ENCODE data around the gene KRTCAP2. TPM values are rescaled to one million over a fixed set of nuclear protein-coding genes. Genes with fewer than 3 reads are reported as not detected.

The KRTCAP2 gene
- total RNA-seq, 2 experiments from 2014 or later = 166 to 177 TPM

GRCh38 chr1:155127967-155128754 lies 44.9 kb downstream of the KRTCAP2 start:
- H3K27me3 Mint-ChIP-seq = peaks cover 62% of the 10 kb centered on the region
- peaks cover 25% of the 10 kb centered on the region for H3K4me1 Mint-ChIP-seq
- no peaks in the 10 kb centered on the region for H3K9me3 Mint-ChIP-seq (ENCODE audit: low read depth)
- peak overlapping the region; percentile 43 for H3K4me3 Mint-ChIP-seq
- CTCF ChIA-PET = interaction anchor here (0.9 to 2.0 kb wide), 4 partner anchors 37 to 129 kb away, joined by 3 to 9 read pairs (median 5); no protein-coding TSS in a partner anchor
- H3K36me3 Mint-ChIP-seq = no peaks in the 10 kb centered on the region
- no peak for DNase-seq
- no peak overlapping the region for H3K27ac Mint-ChIP-seq
- ATAC-seq = no peak

GRCh38 chr1:155127105-155127966 lies 45.8 kb downstream of the KRTCAP2 start, which contains the start of gene EFNA1:
Gene EFNA1 (plus strand): TSS chr1:155127876. CDS start chr1:155127978, 102 bp downstream.
- Mint-ChIP-seq H3K4me1 (peaks cover 25% of the 10 kb centered on the region), H3K27me3 (peaks cover 66% of the 10 kb centered on the region), H3K4me3 (peak within 1 kb of the TSS; percentile 64), H3K36me3 (no peaks in the 10 kb centered on the region), H3K9me3 (ENCODE audit: low read depth) (no peaks in the 10 kb centered on the region), H3K27ac (no peak within 1 kb of the TSS)
- ATAC-seq = peak; percentile 80
- no peak for DNase-seq
- CTCF ChIA-PET = interaction anchor here (2.0 kb wide), 1 partner anchor 41 kb away, joined by 4 read pairs; no protein-coding TSS in a partner anchor

- CTCF ChIA-PET = interaction anchor here (2.0 kb wide), 1 partner anchor 40 kb away, joined by 4 read pairs; no protein-coding TSS in a partner anchor
- peaks cover 67% of the 10 kb centered on the region for H3K27me3 Mint-ChIP-seq
- H3K9me3 Mint-ChIP-seq (ENCODE audit: low read depth) = no peaks in the 10 kb centered on the region
- H3K4me1 Mint-ChIP-seq = peaks cover 25% of the 10 kb centered on the region
- H3K36me3 Mint-ChIP-seq = no peaks in the 10 kb centered on the region
- ATAC-seq = peak; percentile 34
- peak overlapping the region; percentile 64 for H3K4me3 Mint-ChIP-seq
- no peak for DNase-seq
- no peak overlapping the region for H3K27ac Mint-ChIP-seq
These were observed 46.5 kb downstream of the KRTCAP2 start for GRCh38 chr1:155126556-155127104.

- CTCF ChIA-PET = interaction anchor here (1.0 to 2.0 kb wide), 2 partner anchors 39 to 47 kb away, joined by 3 to 4 read pairs; partner anchors contain the start of gene KRTCAP2
- Mint-ChIP-seq H3K27ac (no peak overlapping the region), H3K4me1 (peaks cover 25% of the 10 kb centered on the region), H3K27me3 (peaks cover 71% of the 10 kb centered on the region), H3K4me3 (no peak overlapping the region), H3K9me3 (ENCODE audit: low read depth) (no peaks in the 10 kb centered on the region), H3K36me3 (no peaks in the 10 kb centered on the region)
- no peak for DNase-seq
- no peak for ATAC-seq
These were observed 47.1 kb downstream of the KRTCAP2 start for GRCh38 chr1:155125946-155126555.

- no peaks in the 10 kb centered on the region for H3K36me3 Mint-ChIP-seq
- no peak for DNase-seq
- H3K27ac Mint-ChIP-seq = no peak overlapping the region
- H3K4me3 Mint-ChIP-seq = no peak overlapping the region
- H3K27me3 Mint-ChIP-seq = peaks cover 69% of the 10 kb centered on the region
- ATAC-seq = no peak
- no peaks in the 10 kb centered on the region for H3K9me3 Mint-ChIP-seq (ENCODE audit: low read depth)
- CTCF ChIA-PET = interaction anchor here (1.0 kb wide), 1 partner anchor 47 kb away, joined by 3 read pairs; the partner anchor contains the start of gene KRTCAP2
- H3K4me1 Mint-ChIP-seq = peaks cover 25% of the 10 kb centered on the region
These were observed 47.6 kb downstream of the KRTCAP2 start for GRCh38 chr1:155125511-155125945.

- CTCF ChIA-PET = interaction anchor here (1.0 to 1.7 kb wide), 3 partner anchors 39 to 48 kb away, joined by 3 to 6 read pairs (median 4); partner anchors contain the start of gene KRTCAP2
- Mint-ChIP-seq H3K4me1 (peaks cover 25% of the 10 kb centered on the region), H3K4me3 (no peak overlapping the region), H3K9me3 (ENCODE audit: low read depth) (no peaks in the 10 kb centered on the region), H3K27me3 (peaks cover 69% of the 10 kb centered on the region), H3K36me3 (no peaks in the 10 kb centered on the region), H3K27ac (no peak overlapping the region)
- no peak for DNase-seq
- ATAC-seq = no peak
These were observed 48.3 kb downstream of the KRTCAP2 start for GRCh38 chr1:155124503-155125463.

GRCh38 chr1:155123801-155124200 lies 49.3 kb downstream of the KRTCAP2 start:
- Mint-ChIP-seq H3K4me1 (peaks cover 20% of the 10 kb centered on the region), H3K4me3 (no peak overlapping the region), H3K27me3 (peaks cover 62% of the 10 kb centered on the region), H3K36me3 (no peaks in the 10 kb centered on the region), H3K9me3 (ENCODE audit: low read depth) (no peaks in the 10 kb centered on the region), H3K27ac (no peak overlapping the region)
- ATAC-seq (no peak), DNase-seq (no peak)
- CTCF ChIA-PET = interaction anchor here (1.0 to 1.7 kb wide), 2 partner anchors 38 to 49 kb away, joined by 4 to 6 read pairs; partner anchors contain the start of gene KRTCAP2

GRCh38 chr1:155122308-155122707 lies 50.8 kb downstream of the KRTCAP2 start:
- Mint-ChIP-seq H3K27me3 (peaks cover 55% of the 10 kb centered on the region), H3K36me3 (no peaks in the 10 kb centered on the region)
- no peak for ATAC-seq

GRCh38 chr1:155121249-155121648 lies 51.9 kb downstream of the KRTCAP2 start:
- H3K4me3 Mint-ChIP-seq = no peak overlapping the region
- H3K27me3 Mint-ChIP-seq = peaks cover 46% of the 10 kb centered on the region
- no peaks in the 10 kb centered on the region for H3K9me3 Mint-ChIP-seq (ENCODE audit: low read depth)
- H3K27ac Mint-ChIP-seq = no peak overlapping the region
- DNase-seq = no peak
- no peak for ATAC-seq
- CTCF ChIA-PET = interaction anchor here (0.6 to 1.7 kb wide), 4 partner anchors 24 to 47 kb away, joined by 3 to 5 read pairs (median 4); no protein-coding TSS in a partner anchor
- peaks cover 2% of the 10 kb centered on the region for H3K4me1 Mint-ChIP-seq
- no peaks in the 10 kb centered on the region for H3K36me3 Mint-ChIP-seq

More at GRCh38 chr1:155122308-155122707, 50.8 kb downstream of the KRTCAP2 start:
- CTCF ChIA-PET = interaction anchor here (1.0 to 1.7 kb wide), 4 partner anchors 25 to 77 kb away, joined by 3 to 5 read pairs (median 4); no protein-coding TSS in a partner anchor
- DNase-seq = no peak
- Mint-ChIP-seq H3K27ac (no peak overlapping the region), H3K4me1 (peaks cover 9% of the 10 kb centered on the region), H3K9me3 (ENCODE audit: low read depth) (no peaks in the 10 kb centered on the region), H3K4me3 (no peak overlapping the region)

GRCh38 chr1:155120253-155120652 lies 52.9 kb downstream of the KRTCAP2 start:
- Mint-ChIP-seq H3K4me3 (no peak overlapping the region), H3K36me3 (no peaks in the 10 kb centered on the region), H3K9me3 (ENCODE audit: low read depth) (no peaks in the 10 kb centered on the region), H3K27me3 (peaks cover 43% of the 10 kb centered on the region), H3K4me1 (no peaks in the 10 kb centered on the region), H3K27ac (no peak overlapping the region)
- CTCF ChIA-PET = interaction anchor here (0.8 to 1.4 kb wide), 3 partner anchors 35 to 48 kb away, joined by 3 read pairs; no protein-coding TSS in a partner anchor
- ATAC-seq (no peak), DNase-seq (no peak)

All from activated CD8-positive, alpha-beta memory T cell treated with anti-CD3 and anti-CD28 coated beads, Interleukin-2, amount 10 ng/mL, durations not matched to agents 7 days and 5 days (primary cell).